D341Med (cell line): Measurements from ENCODE around the gene PEX13.
"Not testable (repeated sequence)": the region's sequence is repeated elsewhere in the genome, so short reads cannot be mapped to it uniquely, and the experiment has no call there.

Experiments
- DNase-seq: peaks from one replicate; pipeline ENCODE4 v3.0.0; 2012; ENCODE audit warnings: low spot score

The PEX13 gene

GRCh38 chr2:61017556-61018317 lies at the start of gene PEX13, which contains the start of gene PUS10:
TSS of gene PEX13 (plus strand) at chr2:61017720. CDS start at chr2:61017760, 40 bp downstream.
TSS of gene PUS10 (minus strand) at chr2:61018255. CDS start at chr2:61011890, 6,365 bp downstream.
- DNase-seq, result peak; percentile 89

DNA sequence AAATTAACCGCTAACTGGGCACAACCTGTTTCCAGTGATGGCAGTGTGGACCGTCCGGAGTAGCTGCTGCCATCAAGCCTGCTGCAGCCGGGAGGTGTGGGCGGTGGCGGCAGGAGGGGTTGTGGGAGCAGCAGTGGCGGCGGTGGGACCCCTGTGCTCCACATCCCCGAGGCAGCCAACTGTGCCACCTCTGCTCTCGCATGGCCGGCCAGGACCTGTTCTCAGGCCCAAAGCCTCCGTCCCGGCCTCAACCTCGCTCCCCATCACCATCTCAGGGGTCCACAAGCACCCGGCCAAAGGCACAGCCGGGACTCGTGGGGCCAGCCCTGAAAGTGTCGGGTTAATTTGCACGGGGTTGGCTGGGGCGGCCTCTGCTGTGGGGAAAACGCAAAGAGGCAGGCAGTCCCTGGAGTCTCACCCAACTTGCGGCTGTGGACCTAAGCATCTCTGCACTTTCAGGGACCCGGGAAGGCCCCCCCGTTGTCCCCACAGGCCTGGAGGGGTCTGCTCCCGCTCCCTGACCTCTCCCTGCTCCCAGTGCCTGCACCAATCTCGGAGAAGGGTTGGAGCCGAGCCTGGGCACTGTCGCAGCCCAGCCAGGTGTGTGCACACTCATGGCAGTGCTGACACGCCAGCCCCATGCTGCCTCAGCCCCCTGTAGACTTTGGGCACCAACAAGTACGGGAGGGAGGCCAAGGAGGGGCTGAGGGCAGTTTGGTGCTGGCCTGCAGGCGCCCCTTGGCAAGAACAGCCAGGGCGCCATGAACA lies 44.4 kb upstream of the PEX13 start:
- no peak for DNase-seq

GRCh38 chr2:60973705-60974104 lies 43.8 kb upstream of the PEX13 start:
- no peak for DNase-seq

DNA sequence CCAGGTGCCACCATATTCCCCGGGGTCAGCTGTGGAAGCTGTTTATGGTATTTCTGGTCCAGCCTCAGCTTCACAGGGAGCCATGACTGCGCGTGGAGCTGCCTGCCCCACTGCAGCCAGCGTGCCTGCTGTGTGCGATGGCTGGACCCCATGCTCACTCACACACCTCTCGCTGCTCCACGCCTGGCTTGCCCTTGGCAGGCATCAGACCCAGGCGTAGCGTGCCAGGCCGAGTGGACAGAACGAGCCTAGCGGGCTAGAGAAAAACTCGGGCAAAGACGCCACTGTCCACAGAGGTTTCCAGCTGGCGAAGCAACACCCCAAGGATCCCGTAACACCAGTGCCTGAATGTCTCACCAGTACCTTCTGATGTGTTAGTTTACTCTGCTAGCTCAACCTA lies 42.9 kb upstream of the PEX13 start:
- no peak for DNase-seq

- no peak for DNase-seq
These were observed 41.2 kb upstream of the PEX13 start for GRCh38 chr2:60976256-60976850.

- DNase-seq, result no peak
These were observed 40.5 kb upstream of the PEX13 start for GRCh38 chr2:60976875-60977561.

- DNase-seq, result no peak
These were observed 40.0 kb upstream of the PEX13 start for GRCh38 chr2:60977562-60977895.

- DNase-seq, result no peak
These were observed 38.3 kb upstream of the PEX13 start for GRCh38 chr2:60979231-60979630.

DNA sequence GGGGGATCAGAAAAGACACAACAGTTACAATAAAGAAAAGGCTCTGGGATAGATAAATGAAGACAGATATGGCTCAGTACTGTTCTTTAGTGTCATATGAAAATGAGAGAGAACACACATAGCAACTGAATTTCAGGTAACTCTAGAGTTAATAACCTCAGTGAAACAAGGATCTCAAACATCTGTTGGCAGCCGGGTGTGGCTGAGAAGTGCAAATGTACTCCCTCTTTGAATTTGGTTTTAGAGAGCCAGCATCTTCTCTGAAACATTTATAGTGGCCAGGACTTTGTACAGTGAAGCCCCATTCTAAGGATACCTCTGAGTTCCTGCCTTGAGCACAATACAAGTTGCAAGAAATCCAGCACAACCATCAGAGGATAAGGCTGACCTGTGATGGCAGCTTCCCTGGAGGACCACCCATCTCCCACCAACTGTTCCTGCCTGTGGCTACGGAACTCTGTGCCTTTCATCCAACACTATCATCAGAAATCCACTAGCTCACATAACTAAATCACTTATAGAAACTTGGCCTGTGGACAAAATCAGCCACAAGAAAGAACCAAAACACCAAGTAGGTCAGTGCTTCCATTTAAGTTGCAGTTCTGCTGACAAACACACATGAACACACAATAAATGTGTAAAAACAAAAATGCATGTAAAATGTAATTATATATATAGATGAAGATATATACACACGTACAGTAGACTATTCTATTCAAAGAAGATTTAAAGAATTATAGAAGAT lies 37.3 kb upstream of the PEX13 start:
- no peak for DNase-seq

DNA sequence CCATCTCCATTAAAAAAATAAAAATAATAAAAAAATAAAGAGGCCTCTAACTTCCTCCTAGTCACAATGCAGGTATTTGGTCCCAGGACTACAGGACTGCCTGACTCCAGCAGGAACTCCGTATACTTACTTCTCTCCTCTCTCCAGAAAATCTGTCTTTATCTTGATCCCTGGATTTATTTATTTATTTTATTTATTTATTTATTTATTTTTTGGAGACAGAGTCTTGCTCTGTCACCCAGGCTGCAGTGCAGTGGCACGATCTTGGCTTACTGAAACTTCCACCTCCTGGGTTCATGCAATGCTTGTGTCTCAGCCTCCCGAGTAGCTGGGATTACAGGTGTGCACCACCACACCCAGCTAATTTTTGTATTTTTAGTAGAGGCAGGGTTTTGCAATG lies 35.5 kb upstream of the PEX13 start:
- not testable (repeated sequence) for DNase-seq

- no peak for DNase-seq
These were observed 32.8 kb upstream of the PEX13 start for GRCh38 chr2:60984720-60985119.

- DNase-seq, result no peak
These were observed 30.5 kb upstream of the PEX13 start for GRCh38 chr2:60987041-60987440.

GRCh38 chr2:60987656-60988055 lies 29.9 kb upstream of the PEX13 start:
- not testable (repeated sequence) for DNase-seq

DNA sequence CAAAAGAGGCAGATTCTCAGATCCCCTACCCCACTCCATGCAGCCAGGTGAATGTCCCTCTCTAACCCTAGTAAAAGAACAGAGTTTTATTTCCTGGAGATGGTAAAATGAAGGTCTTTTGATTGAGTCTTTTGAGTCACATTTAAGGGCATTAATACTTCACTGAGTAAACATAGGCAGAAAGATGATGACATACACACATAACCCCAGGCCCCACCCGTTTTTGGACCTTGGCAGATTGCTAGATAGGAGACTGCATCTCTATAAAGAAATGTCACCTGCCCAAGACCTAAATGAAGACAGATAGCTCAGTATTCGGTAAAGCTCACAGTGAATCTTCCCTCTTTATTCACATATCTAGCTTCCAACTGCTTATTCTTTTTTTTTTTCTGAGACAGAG lies 28.3 kb upstream of the PEX13 start:
- no peak for DNase-seq

DNA sequence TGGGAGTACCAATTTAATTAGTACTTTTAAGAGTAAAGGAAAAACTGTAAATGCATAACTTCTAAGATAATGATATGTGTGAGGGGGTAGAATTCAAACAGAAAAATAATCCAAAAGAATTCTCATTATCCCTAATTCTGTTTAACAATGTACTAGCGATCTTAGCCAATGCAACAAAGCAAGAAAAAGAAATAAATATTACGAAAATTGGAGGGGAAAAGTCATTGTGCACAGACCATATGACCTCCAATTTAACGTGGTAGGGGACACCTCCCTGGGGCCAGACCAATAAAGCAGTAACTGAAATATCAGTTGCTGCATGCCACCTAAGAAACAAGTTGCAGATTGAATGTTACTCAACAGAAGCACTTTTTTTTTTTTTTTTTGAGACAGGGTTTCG lies 25.9 kb upstream of the PEX13 start:
- no peak for DNase-seq

DNA sequence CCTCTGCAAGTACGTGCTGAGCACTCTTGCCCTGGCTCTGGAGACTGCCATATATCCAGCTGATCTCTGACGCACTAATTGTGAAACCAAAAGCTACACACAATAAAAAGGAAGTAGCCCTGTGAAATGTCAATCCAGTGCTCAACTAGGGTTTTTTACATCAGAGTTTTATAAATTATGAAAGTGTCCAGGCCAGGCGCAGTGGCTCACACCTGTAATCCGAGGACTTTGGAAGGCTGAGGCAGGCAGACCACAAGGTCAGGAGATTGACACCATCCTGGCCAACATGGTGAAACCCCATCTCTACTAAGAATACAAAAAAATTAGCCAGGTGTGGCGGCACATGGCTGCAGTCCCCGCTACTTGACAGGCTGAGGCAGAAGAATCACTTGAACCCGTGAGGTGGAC lies 24.5 kb upstream of the PEX13 start:
- no peak for DNase-seq

- DNase-seq, result no peak
These were observed 23.4 kb upstream of the PEX13 start for GRCh38 chr2:60994131-60994530.

- DNase-seq, result peak; percentile 25
These were observed 18.6 kb upstream of the PEX13 start for GRCh38 chr2:60998628-60999545.

DNA sequence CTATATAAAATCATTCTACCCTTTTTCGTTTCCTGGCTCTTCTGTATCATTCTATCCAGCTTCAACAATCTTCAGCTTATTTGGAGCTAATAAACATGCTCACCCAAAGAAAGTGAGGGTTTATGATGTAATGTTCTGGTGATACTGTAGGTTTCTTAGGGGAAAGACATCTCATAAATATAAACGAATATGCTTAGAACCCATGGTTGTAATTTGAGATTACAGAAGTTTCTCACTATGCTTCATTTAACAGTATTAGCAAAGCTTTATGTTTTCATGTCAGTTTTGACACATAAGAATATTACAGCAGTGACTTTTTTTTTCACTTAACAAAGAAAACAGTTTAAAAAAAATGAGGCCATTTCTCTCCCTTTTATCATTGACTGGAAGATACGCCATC lies 11.8 kb upstream of the PEX13 start:
- no peak for DNase-seq

- no peak for DNase-seq
These were observed 10.9 kb upstream of the PEX13 start for GRCh38 chr2:61006486-61007105.
